ENCODE data around the gene TSPAN4.

TSPAN4 gene

GRCh38 chr11:845872-846495 lies 3.3 kb downstream of the TSPAN4 start:
- Histone ChIP-seq H3K27me3 (replicated peaks) (no peaks in the 10 kb centered on the region), H3K36me3 (replicated peaks) (peaks cover 3% of the 10 kb centered on the region), H3K27ac (no peak overlapping the region), H3K4me3 (ENCODE audit: low read depth, low read length) (peak overlapping the region; percentile 15)
- no peak for DNase-seq
- TF ChIP-seq CTCF (IDR thresholded peaks at IDR 0.05; ENCODE audit: low read depth, low read length, missing control alignments), result no peak
- in situ Hi-C loops (cut with HindIII; ENCODE audit: low pct_ligation_motif_present, low sequenced_read_pairs), result no loop called here

GRCh38 chr11:846496-847098 lies 3.9 kb downstream of the TSPAN4 start:
- Histone ChIP-seq H3K27me3 (replicated peaks) (no peaks in the 10 kb centered on the region), H3K36me3 (replicated peaks) (no peaks in the 10 kb centered on the region), H3K27ac (no peak overlapping the region), H3K4me3 (ENCODE audit: low read depth, low read length) (no peak overlapping the region)
- no peak for DNase-seq
- in situ Hi-C loops (cut with HindIII; ENCODE audit: low pct_ligation_motif_present, low sequenced_read_pairs), result no loop called here
- no peak for TF ChIP-seq CTCF (IDR thresholded peaks at IDR 0.05; ENCODE audit: low read depth, low read length, missing control alignments)

- in situ Hi-C loops (cut with HindIII; ENCODE audit: low pct_ligation_motif_present, low sequenced_read_pairs), result no loop called here
- H3K27ac ChIP-seq, result no peak overlapping the region
- no peak for TF ChIP-seq CTCF (IDR thresholded peaks at IDR 0.05; ENCODE audit: low read depth, low read length, missing control alignments)
- H3K27me3 ChIP-seq (replicated peaks), result no peaks in the 10 kb centered on the region
- DNase-seq, result no peak
- no peak overlapping the region for H3K4me3 ChIP-seq (ENCODE audit: low read depth, low read length)
- H3K36me3 ChIP-seq (replicated peaks), result no peaks in the 10 kb centered on the region
Measured at GRCh38 chr11:847876-848275, 5.2 kb downstream of the TSPAN4 start.

- in situ Hi-C loops (cut with HindIII; ENCODE audit: low pct_ligation_motif_present, low sequenced_read_pairs), result no loop called here
- DNase-seq, result no peak
- peak; percentile 95 for TF ChIP-seq CTCF (IDR thresholded peaks at IDR 0.05; ENCODE audit: low read depth, low read length, missing control alignments)
- H3K36me3 ChIP-seq (replicated peaks), result no peaks in the 10 kb centered on the region
- H3K27me3 ChIP-seq (replicated peaks), result no peaks in the 10 kb centered on the region
- no peak overlapping the region for H3K4me3 ChIP-seq (ENCODE audit: low read depth, low read length)
- H3K27ac ChIP-seq, result no peak overlapping the region
Measured at GRCh38 chr11:848380-848931, 5.8 kb downstream of the TSPAN4 start.

- Histone ChIP-seq H3K36me3 (replicated peaks) (no peaks in the 10 kb centered on the region), H3K4me3 (ENCODE audit: low read depth, low read length) (peak overlapping the region; percentile 41), H3K27ac (no peak overlapping the region), H3K27me3 (replicated peaks) (no peaks in the 10 kb centered on the region)
- no peak for TF ChIP-seq CTCF (IDR thresholded peaks at IDR 0.05; ENCODE audit: low read depth, low read length, missing control alignments)
- DNase-seq, result no peak
- in situ Hi-C loops (cut with HindIII; ENCODE audit: low pct_ligation_motif_present, low sequenced_read_pairs), result no loop called here
Measured at GRCh38 chr11:849104-849824, 6.6 kb downstream of the TSPAN4 start.
